ENCODE measurements around the gene LTN1. TPM values are rescaled to one million over a fixed set of nuclear protein-coding genes. Genes with fewer than 3 reads are reported as not detected.

The LTN1 gene
- total and polyA plus RNA-seq, 2 donors (not counting 1 experiment from before 2014, with no cell fraction given): 6.6 to 30.1 TPM

- H3K4me1 Mint-ChIP-seq: no peaks in the 10 kb centered on the region
- no CpG with 5 or more reads among the region's 2 CpGs for WGBS (ENCODE audit: insufficient coverage)
- CTCF ChIA-PET: interaction anchor here (1.2 kb wide), 1 partner anchor 9 kb away, joined by 3 read pairs; no protein-coding TSS in a partner anchor
Observed at GRCh38 chr21:28906841-28907240, 85.8 kb downstream of the LTN1 start.

GRCh38 chr21:28906236-28906635, 86.4 kb downstream of the LTN1 start:
- no peak overlapping the region for H2AFZ ChIP-seq (ENCODE audit: insufficient read depth, low read depth, low read length, poor library complexity, severe bottlenecking)
- peaks cover 0 to 10% (median 0%) of the 10 kb centered on the region in 4 experiments for H3K27me3 ChIP-seq (replicated peaks in 1 of 4; ENCODE audit: control extremely low read depth in 1 of 4, control insufficient read depth in 3 of 4, insufficient read depth in 4 of 4, low read length in 3 of 4)
- H3K4me2 ChIP-seq (replicated peaks; ENCODE audit: low read depth, low read length, poor library complexity, severe bottlenecking): no peak overlapping the region
- peaks cover 0 to 3% (median 0%) of the 10 kb centered on the region in 3 donors for H3K9me3 ChIP-seq (ENCODE audit: control extremely low read depth in 1 of 3, control insufficient read depth in 2 of 3, insufficient read depth in 1 of 3, low read length in 2 of 3)
- no peak for ATAC-seq (ENCODE audit: low read depth)
- H3K27ac Mint-ChIP-seq: no peak overlapping the region
- no peaks in the 10 kb centered on the region for H3K9me3 Mint-ChIP-seq (ENCODE audit: insufficient read depth)
- no peaks in the 10 kb centered on the region for H3K4me1 ChIP-seq (ENCODE audit: control insufficient read depth in 2 of 2, insufficient read depth in 2 of 2, low read length in 2 of 2)
- H3K4me1 Mint-ChIP-seq: no peaks in the 10 kb centered on the region
- no peaks in the 10 kb centered on the region for H3K36me3 ChIP-seq (replicated peaks in 1 of 2; ENCODE audit: control extremely low read depth in 1 of 2, control insufficient read depth in 1 of 2, extremely low read depth in 1 of 2, insufficient read depth in 2 of 2, low read length in 1 of 2)
- H3K27ac ChIP-seq (ENCODE audit: low read length in 2 of 2): no peak overlapping the region
- H3K79me2 ChIP-seq (ENCODE audit: control insufficient read depth, insufficient read depth, low read length): no peaks in the 10 kb centered on the region
- H3K4me3 ChIP-seq (ENCODE audit: control extremely low read depth in 1 of 5, extremely low read depth in 1 of 5, insufficient read depth in 1 of 5, low read depth in 2 of 5, low read length in 4 of 5): no peak overlapping the region
- no peak overlapping the region for H3K9ac ChIP-seq (ENCODE audit: low read length)
- H3K27me3 Mint-ChIP-seq: peaks cover 24% of the 10 kb centered on the region
- intact Hi-C loops (cut with micrococcal nuclease): no loop called here
- no peaks in the 10 kb centered on the region for H4K20me1 ChIP-seq (ENCODE audit: control insufficient read depth, insufficient read depth, low read length, poor library complexity, severe bottlenecking)
- H3K4me3 Mint-ChIP-seq: no peak overlapping the region
- no peak for DNase-seq
- ChIA-PET CTCF (no interaction called here), POLR2A (no interaction called here)
- TF ChIP-seq EZH2 (IDR thresholded peaks at IDR 0.05; ENCODE audit: borderline replicate concordance, insufficient read depth, low read depth, low read length, poor library complexity, severe bottlenecking) (no peak), CTCF (IDR thresholded peaks at IDR 0.05) (no peak)
- no CpG with 5 or more reads among the region's 1 CpG for WGBS (ENCODE audit: insufficient coverage)

More at GRCh38 chr21:28906841-28907240, 85.8 kb downstream of the LTN1 start:
- H3K9ac ChIP-seq (ENCODE audit: low read length): no peak overlapping the region
- no peak overlapping the region for H2AFZ ChIP-seq (ENCODE audit: insufficient read depth, low read depth, low read length, poor library complexity, severe bottlenecking)
- DNase-seq (no peak), ATAC-seq (ENCODE audit: low read depth) (no peak)
- H3K4me3 ChIP-seq (ENCODE audit: control extremely low read depth in 1 of 5, extremely low read depth in 1 of 5, insufficient read depth in 1 of 5, low read depth in 2 of 5, low read length in 4 of 5): no peak overlapping the region
- no peaks in the 10 kb centered on the region for H3K36me3 ChIP-seq (replicated peaks in 1 of 2; ENCODE audit: control extremely low read depth in 1 of 2, control insufficient read depth in 1 of 2, extremely low read depth in 1 of 2, insufficient read depth in 2 of 2, low read length in 1 of 2)
- peaks cover 0 to 13% (median 0%) of the 10 kb centered on the region in 4 experiments for H3K27me3 ChIP-seq (replicated peaks in 1 of 4; ENCODE audit: control extremely low read depth in 1 of 4, control insufficient read depth in 3 of 4, insufficient read depth in 4 of 4, low read length in 3 of 4)
- no peaks in the 10 kb centered on the region for H3K9me3 Mint-ChIP-seq (ENCODE audit: insufficient read depth)
- H3K9me3 ChIP-seq (ENCODE audit: control extremely low read depth in 1 of 3, control insufficient read depth in 2 of 3, insufficient read depth in 1 of 3, low read length in 2 of 3): peaks cover 0 to 3% (median 0%) of the 10 kb centered on the region in 3 donors
- H3K4me2 ChIP-seq (replicated peaks; ENCODE audit: low read depth, low read length, poor library complexity, severe bottlenecking): no peak overlapping the region
- H3K4me3 Mint-ChIP-seq: no peak overlapping the region
- H4K20me1 ChIP-seq (ENCODE audit: control insufficient read depth, insufficient read depth, low read length, poor library complexity, severe bottlenecking): no peaks in the 10 kb centered on the region
- TF ChIP-seq EZH2 (IDR thresholded peaks at IDR 0.05; ENCODE audit: borderline replicate concordance, insufficient read depth, low read depth, low read length, poor library complexity, severe bottlenecking) (no peak), CTCF (IDR thresholded peaks at IDR 0.05) (no peak)
- H3K79me2 ChIP-seq (ENCODE audit: control insufficient read depth, insufficient read depth, low read length): no peaks in the 10 kb centered on the region
- no peak overlapping the region for H3K27ac ChIP-seq (ENCODE audit: low read length in 2 of 2)
- no peaks in the 10 kb centered on the region for H3K4me1 ChIP-seq (ENCODE audit: control insufficient read depth in 2 of 2, insufficient read depth in 2 of 2, low read length in 2 of 2)
- peaks cover 22% of the 10 kb centered on the region for H3K27me3 Mint-ChIP-seq
- no peak overlapping the region for H3K27ac Mint-ChIP-seq
- intact Hi-C loops (cut with micrococcal nuclease): no loop called here
- POLR2A ChIA-PET: no interaction called here
